SJSA1 (cell line): ENCODE data around the gene TCEA2. TPM values are rescaled to one million over a fixed set of nuclear protein-coding genes. Genes with fewer than 3 reads are reported as not detected.
"Not testable (repeated sequence)": the region's sequence is repeated elsewhere in the genome, so short reads cannot be mapped to it uniquely, and the experiment has no call there.

ENCODE experiments used
- DNase-seq, 2 experiments: peaks; one replicate each; pipeline ENCODE4 v3.0.0-alpha.2; 2015 to 2020; ENCODE audit warnings: low spot score in 2 of 2, low read depth in 1 of 2
- H3K27ac ChIP-seq: fragments of 250-450 bp; sonication (Bioruptor Pico); 2 replicates; pipeline ENCODE4 v1.5.1; 2020; ENCODE audit warnings: mild to moderate bottlenecking, moderate library complexity
- H3K27me3 ChIP-seq: fragments of 250-450 bp; sonication (Bioruptor Pico); replicated peaks from 2 replicates; pipeline ENCODE4 v1.5.1; 2020; ENCODE audit warnings: mild to moderate bottlenecking, moderate library complexity
- H3K36me3 ChIP-seq: fragments of 250-450 bp; sonication (Bioruptor Pico); 2 replicates; pipeline ENCODE4 v1.5.1; 2020; ENCODE audit warnings: mild to moderate bottlenecking
- H3K4me1 ChIP-seq: fragments of 250-450 bp; sonication (Bioruptor Pico); replicated peaks from 2 replicates; pipeline ENCODE4 v1.6.1; 2021; ENCODE audit warnings: mild to moderate bottlenecking
- H3K4me3 ChIP-seq: fragments of 250-450 bp; sonication (Bioruptor Pico); 2 replicates; pipeline ENCODE4 v1.5.1; 2020; ENCODE audit warnings: mild to moderate bottlenecking
- H3K9me3 ChIP-seq: fragments of 250-450 bp; sonication (Bioruptor Pico); replicated peaks from 2 replicates; pipeline ENCODE4 v1.5.1; 2020; ENCODE audit warnings: mild to moderate bottlenecking
- total RNA-seq: library from RNA; depleted of rRNA; stranded (reverse); fragments of >200 nt; shearing (Covaris generic); gene quantifications from 2 replicates; pipeline ENCODE4 v1.2.3, GENCODE V29; 2014

TCEA2 gene
- total RNA-seq, 1 experiment from 2014 or later: 120 TPM

DNA sequence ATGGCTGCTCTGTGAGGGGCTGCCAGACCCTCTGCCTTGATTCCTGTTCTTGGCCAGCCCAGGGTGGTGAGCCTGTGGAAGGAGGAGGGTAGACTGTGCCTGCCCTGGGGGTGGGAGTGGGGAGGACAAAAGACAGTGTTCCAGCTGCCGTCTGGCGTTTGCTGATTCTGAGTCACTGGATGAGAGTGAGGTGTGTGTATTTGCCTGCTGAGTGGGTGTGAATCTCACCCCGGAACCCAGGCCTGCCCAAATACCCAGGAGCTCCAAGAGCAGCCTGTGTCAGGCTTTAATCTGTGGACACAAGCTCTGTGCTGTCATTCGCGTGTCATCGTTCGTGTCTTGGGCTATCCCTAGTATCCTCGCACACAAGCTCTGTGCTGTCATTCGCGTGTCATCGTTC, 23.8 kb downstream of the TCEA2 start:
- peaks cover 15% of the 10 kb centered on the region for H3K4me1 ChIP-seq
- peaks cover 44% of the 10 kb centered on the region for H3K27me3 ChIP-seq
- no peaks in the 10 kb centered on the region; the same call in 1 of the 2 replicates for H3K36me3 ChIP-seq
- no peak overlapping the region for H3K4me3 ChIP-seq
- H3K27ac ChIP-seq: no peak overlapping the region
- H3K9me3 ChIP-seq: peaks cover 6% of the 10 kb centered on the region
- no peak for DNase-seq

DNA sequence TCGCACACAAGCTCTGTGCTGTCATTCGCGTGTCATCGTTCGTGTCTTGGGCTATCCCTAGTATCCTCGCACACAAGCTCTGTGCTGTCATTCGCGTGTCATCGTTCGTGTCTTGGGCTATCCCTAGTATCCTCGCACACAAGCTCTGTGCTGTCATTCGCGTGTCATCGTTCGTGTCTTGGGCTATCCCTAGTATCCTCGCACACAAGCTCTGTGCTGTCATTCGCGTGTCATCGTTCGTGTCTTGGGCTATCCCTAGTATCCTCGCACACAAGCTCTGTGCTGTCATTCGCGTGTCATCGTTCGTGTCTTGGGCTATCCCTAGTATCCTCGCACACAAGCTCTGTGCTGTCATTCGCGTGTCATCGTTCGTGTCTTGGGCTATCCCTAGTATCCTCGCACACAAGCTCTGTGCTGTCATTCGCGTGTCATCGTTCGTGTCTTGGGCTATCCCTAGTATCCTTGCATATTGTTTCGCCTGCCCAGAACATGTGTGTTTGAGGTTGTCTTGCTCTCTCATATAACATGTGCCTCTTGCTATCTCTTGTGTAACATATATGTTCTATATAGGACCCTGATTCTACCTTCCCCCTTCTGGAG, 24.3 kb downstream of the TCEA2 start:
- peaks cover 44% of the 10 kb centered on the region for H3K27me3 ChIP-seq
- H3K9me3 ChIP-seq, H3K27ac ChIP-seq, H3K36me3 ChIP-seq, DNase-seq, H3K4me3 ChIP-seq: not testable (repeated sequence)
- H3K4me1 ChIP-seq: peaks cover 15% of the 10 kb centered on the region

DNA sequence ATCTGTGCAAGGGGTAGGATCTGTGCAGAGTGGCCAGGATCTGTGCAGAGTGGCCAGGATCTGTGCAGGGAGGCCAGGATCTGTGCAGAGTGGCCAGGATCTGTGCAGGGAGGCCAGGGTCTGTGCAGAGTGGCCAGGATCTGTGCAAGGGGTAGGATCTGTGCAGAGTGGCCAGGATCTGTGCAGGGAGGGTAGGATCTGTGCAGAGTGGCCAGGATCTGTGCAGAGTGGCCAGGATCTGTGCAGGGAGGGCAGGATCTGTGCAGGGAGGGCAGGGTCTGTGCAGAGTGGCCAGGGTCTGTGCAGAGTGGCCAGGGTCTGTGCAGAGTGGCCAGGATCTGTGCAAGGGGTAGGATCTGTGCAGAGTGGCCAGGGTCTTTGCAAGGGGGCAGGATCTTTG, 25.6 kb downstream of the TCEA2 start:
- H3K4me3 ChIP-seq, H3K9me3 ChIP-seq, DNase-seq, H3K36me3 ChIP-seq, H3K27ac ChIP-seq, H3K4me1 ChIP-seq: not testable (repeated sequence)
- H3K27me3 ChIP-seq: peaks cover 36% of the 10 kb centered on the region

DNA sequence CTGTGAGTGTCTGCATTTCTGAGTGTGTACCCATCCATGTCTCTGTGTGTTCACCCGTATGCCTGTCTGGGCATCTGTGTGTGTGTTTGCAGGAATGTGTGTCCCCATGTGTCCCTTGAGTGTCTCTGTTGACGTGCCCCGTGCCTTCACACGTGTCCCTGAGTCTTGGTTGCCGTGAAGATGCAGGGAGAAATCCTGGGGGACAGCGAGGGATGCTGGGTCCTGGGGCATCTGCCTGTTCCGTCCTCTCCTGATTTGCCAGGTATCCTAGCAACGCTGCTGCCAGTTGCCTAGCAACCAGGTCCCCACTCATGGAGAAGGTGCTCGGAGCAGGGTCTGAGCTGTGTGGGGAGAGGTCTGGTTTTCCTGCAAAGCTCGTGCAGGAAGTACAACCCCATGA, 27.2 kb downstream of the TCEA2 start:
- DNase-seq: no peak
- H3K9me3 ChIP-seq: peaks cover 6% of the 10 kb centered on the region
- H3K4me3 ChIP-seq: no peak overlapping the region
- no peak overlapping the region for H3K27ac ChIP-seq
- H3K4me1 ChIP-seq: no peaks in the 10 kb centered on the region
- no peaks in the 10 kb centered on the region for H3K36me3 ChIP-seq
- H3K27me3 ChIP-seq: peaks cover 20% of the 10 kb centered on the region

DNA sequence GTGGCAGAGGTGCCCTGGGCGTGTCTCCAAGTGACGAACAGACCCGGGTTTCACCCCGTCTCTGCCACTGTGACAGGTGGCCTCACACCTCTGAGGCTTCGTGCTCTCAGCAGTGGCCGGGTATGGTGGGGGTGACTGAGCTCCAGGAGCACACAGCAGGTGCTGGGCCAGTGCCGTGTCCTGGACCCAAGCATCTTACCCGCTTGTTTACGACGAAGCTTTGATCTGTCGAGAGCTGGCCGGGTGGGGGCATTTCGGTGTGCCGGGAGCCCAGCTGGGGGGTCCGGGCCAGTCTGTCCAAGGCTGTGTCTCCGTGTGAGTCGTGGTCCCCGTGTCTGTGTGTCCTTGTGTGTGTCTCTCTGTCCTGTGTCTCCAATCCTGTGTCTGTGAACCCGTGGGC, 28.3 kb downstream of the TCEA2 start:
- Histone ChIP-seq H3K9me3 (peaks cover 6% of the 10 kb centered on the region), H3K27me3 (peaks cover 10% of the 10 kb centered on the region), H3K27ac (no peak overlapping the region), H3K4me3 (no peak overlapping the region), H3K36me3 (no peaks in the 10 kb centered on the region), H3K4me1 (no peaks in the 10 kb centered on the region)
- no peak for DNase-seq

DNA sequence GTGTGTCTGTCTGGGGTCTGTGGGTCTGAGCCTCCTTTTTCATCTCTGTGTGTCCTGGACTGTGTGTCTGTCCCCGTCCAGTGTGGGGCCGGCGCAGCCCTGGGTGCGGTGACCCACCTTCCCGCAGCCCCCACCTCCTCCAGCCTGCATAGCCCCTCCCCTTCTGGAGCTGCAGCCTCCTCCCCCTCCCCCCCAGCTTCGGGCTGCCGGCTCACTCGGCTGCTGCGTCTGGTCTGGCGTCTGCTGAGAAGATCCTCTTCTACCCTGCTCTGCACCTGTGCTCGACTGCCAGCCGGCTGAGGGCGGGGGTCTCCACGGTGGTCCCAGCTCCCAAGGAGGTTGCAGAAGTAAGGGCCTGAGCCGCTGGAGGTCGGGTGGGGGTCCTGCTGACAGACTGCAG, 28.8 kb downstream of the TCEA2 start:
- H3K27me3 ChIP-seq: peaks cover 8% of the 10 kb centered on the region
- no peak for DNase-seq
- H3K9me3 ChIP-seq: peaks cover 6% of the 10 kb centered on the region
- H3K4me3 ChIP-seq: no peak overlapping the region
- H3K36me3 ChIP-seq: no peaks in the 10 kb centered on the region
- no peaks in the 10 kb centered on the region for H3K4me1 ChIP-seq
- no peak overlapping the region for H3K27ac ChIP-seq

DNA sequence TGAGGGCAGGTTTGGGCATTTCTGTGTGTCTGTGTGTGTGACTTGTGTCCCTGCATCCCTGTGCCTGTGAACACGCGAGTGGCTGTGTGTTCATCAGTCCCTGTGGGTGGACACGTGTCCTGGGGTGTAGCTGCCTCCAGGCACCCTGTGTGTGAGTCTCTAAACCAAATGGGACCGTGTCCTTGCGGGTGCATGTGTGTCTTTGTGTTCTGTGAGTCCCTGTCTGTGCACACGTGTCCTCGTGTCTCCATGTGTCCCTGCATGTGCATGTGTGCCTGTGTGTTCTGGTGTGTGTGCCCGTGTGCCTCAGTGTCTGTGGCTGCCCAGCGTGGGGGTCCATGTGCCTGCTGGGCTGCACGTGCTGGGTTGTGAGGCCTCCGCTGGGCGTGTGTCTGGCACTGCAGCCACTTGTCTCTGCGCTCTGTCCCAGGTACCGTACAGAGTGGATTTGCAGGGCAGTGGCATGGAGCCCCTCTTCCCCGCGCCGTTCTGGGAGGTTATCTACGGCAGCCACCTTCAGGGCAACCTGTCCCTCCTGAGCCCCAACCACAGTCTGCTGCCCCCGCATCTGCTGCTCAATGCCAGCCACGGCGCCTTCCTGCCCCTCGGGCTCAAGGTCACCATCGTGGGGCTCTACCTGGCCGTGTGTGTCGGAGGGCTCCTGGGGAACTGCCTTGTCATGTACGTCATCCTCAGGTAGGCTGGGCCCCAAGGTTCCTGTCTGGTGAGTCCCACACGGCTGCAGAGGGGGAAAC, 29.4 kb downstream of the TCEA2 start:
- Histone ChIP-seq H3K27me3 (peaks cover 8% of the 10 kb centered on the region), H3K4me1 (no peaks in the 10 kb centered on the region), H3K4me3 (no peak overlapping the region), H3K36me3 (no peaks in the 10 kb centered on the region), H3K9me3 (peaks cover 6% of the 10 kb centered on the region), H3K27ac (no peak overlapping the region)
- DNase-seq: no peak

DNA sequence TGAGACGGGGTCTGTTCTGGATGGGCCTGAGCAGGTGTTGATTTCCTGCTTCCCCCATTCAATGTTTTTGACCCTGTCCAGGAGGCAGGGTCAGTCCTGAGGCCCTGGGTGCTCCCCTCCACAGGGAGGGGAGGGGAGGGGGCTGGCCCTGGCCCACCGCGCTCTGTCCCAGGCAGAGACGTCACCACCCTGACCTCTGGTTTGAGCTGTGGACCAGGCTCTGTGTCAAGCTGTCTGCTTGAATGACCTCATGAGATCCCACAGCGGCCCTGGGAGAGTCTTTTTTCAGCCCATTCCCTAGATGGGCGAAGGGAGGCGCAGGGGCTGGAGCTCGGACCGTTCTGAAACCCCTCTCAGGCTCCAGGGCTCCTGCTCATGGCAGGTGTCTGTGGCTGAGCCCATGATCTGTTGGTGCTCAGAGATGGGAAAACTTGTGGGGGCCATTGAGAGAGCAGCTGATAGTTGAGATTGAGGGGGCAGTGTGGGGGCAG, 30.1 kb downstream of the TCEA2 start:
- Histone ChIP-seq H3K27ac (no peak overlapping the region), H3K4me3 (no peak overlapping the region), H3K27me3 (peaks cover 8% of the 10 kb centered on the region), H3K36me3 (no peaks in the 10 kb centered on the region), H3K9me3 (peaks cover under 1% of the 10 kb centered on the region; the same call in 1 of the 2 replicates), H3K4me1 (no peaks in the 10 kb centered on the region)
- DNase-seq: no peak

DNA sequence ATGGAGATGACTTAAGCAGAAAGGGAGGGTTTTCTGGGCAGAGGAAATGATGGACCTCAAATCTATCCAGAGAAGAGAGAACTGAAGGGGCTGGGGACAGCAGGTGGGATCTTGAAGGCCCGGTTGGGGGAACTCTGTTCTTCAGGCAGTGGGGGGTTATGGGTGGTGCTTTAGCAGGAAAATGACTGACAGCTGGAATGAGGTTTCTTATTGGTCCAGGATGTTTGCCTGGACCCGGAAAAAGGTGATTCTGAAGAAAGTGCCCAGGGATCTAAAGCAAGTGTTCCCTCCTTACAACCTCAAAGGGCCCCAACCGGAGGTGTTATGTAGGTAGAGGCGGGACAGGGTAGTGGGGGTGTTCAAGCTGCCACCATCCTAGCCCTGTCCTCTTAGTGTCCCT, 32.5 kb downstream of the TCEA2 start:
- Histone ChIP-seq H3K27me3 (peaks cover 5% of the 10 kb centered on the region), H3K4me1 (no peaks in the 10 kb centered on the region), H3K36me3 (no peaks in the 10 kb centered on the region), H3K27ac (no peak overlapping the region), H3K9me3 (no peaks in the 10 kb centered on the region; the same call in 1 of the 2 replicates), H3K4me3 (no peak overlapping the region)
- no peak for DNase-seq

DNA sequence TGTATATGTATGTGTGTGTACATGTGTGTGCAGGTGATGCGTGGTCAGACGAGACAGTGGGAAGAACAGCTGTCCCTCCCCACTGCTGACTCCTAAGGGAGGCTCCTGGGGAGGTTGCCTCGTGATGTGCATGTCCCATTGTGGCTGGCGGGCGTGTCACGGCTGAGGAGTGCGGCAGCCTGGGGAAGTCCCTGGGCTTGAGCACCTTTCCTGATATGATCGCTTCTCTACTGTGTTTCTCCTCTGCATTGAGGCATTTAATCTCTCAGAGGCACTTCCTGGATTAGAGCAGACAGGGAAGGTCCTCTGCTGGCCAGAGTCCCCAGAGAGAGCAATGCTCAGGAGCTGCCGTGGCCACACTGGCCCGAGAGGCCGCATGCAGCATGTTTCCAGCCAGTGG, 32.9 kb downstream of the TCEA2 start:
- Histone ChIP-seq H3K27ac (no peak overlapping the region), H3K36me3 (no peaks in the 10 kb centered on the region), H3K4me1 (no peaks in the 10 kb centered on the region), H3K27me3 (peaks cover 10% of the 10 kb centered on the region), H3K4me3 (no peak overlapping the region), H3K9me3 (no peaks in the 10 kb centered on the region; the same call in 1 of the 2 replicates)
- DNase-seq: no peak

DNA sequence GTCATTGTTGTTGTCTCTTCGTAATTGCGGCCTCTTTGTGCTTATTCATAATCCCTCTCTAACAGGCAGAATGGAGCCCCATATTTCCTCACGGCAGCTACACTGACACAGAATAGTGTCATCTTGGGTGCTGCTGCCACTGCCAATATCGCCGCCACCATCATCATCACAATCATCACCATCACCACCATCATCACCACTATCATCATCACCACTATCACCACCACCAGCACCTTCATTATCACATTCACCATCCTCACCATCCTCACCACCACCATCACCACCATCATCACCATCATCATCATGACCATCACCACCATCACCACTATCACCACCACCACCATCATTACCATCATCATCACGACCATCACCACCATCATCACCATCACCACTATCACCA, 33.5 kb downstream of the TCEA2 start:
- H3K9me3 ChIP-seq: no peaks in the 10 kb centered on the region; the same call in 1 of the 2 replicates
- H3K4me3 ChIP-seq: no peak overlapping the region
- no peaks in the 10 kb centered on the region for H3K4me1 ChIP-seq
- no peak for DNase-seq
- H3K27me3 ChIP-seq: peaks cover 16% of the 10 kb centered on the region
- no peaks in the 10 kb centered on the region for H3K36me3 ChIP-seq
- no peak overlapping the region for H3K27ac ChIP-seq

DNA sequence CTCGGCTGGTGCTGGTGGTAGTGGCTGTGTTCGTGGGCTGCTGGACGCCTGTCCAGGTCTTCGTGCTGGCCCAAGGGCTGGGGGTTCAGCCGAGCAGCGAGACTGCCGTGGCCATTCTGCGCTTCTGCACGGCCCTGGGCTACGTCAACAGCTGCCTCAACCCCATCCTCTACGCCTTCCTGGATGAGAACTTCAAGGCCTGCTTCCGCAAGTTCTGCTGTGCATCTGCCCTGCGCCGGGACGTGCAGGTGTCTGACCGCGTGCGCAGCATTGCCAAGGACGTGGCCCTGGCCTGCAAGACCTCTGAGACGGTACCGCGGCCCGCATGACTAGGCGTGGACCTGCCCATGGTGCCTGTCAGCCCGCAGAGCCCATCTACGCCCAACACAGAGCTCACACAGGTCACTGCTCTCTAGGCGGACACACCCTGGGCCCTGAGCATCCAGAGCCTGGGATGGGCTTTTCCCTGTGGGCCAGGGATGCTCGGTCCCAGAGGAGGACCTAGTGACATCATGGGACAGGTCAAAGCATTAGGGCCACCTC, 35.5 kb downstream of the TCEA2 start:
- H3K36me3 ChIP-seq: no peaks in the 10 kb centered on the region
- no peak for DNase-seq
- H3K27me3 ChIP-seq: peaks cover 34% of the 10 kb centered on the region
- H3K4me1 ChIP-seq: peaks cover 4% of the 10 kb centered on the region
- no peak overlapping the region for H3K27ac ChIP-seq
- no peaks in the 10 kb centered on the region; the same call in 1 of the 2 replicates for H3K9me3 ChIP-seq
- H3K4me3 ChIP-seq: no peak overlapping the region

DNA sequence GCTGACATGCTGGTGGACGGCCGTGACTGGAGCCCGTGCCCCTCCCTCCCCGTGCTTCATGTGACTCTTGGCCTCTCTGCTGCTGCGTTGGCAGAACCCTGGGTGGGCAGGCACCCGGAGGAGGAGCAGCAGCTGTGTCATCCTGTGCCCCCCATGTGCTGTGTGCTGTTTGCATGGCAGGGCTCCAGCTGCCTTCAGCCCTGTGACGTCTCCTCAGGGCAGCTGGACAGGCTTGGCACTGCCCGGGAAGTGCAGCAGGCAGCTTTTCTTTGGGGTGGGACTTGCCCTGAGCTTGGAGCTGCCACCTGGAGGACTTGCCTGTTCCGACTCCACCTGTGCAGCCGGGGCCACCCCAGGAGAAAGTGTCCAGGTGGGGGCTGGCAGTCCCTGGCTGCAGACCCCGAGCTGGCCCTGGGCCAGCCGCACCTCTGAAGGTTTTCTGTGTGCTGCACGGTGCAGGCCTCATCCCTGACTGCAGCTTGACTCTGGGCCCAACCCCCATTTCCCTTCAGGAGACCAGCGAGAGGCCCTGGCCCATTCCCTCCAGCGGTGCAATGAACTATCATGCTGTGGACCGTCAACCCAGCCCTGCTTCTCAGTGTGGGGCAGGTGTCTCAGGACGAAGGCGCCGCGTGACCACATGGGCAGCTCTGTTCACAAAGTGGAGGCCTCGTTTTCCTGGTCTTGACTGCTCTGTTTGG, 36.2 kb downstream of the TCEA2 start:
- Histone ChIP-seq H3K27me3 (peaks cover 41% of the 10 kb centered on the region), H3K27ac (no peak overlapping the region), H3K36me3 (no peaks in the 10 kb centered on the region), H3K4me3 (no peak overlapping the region), H3K9me3 (no peaks in the 10 kb centered on the region; the same call in 1 of the 2 replicates), H3K4me1 (peaks cover 4% of the 10 kb centered on the region)
- DNase-seq: no peak
